GM21447 (cell line): ENCODE data around the gene ERN1.

Experiments
- ATAC-seq: cut with Tn5 transposase; IDR thresholded peaks from one replicate; pipeline ENCODE4 v1.9.1; 2021; ENCODE audit not compliant: unreplicated experiment

The ERN1 gene

DNA sequence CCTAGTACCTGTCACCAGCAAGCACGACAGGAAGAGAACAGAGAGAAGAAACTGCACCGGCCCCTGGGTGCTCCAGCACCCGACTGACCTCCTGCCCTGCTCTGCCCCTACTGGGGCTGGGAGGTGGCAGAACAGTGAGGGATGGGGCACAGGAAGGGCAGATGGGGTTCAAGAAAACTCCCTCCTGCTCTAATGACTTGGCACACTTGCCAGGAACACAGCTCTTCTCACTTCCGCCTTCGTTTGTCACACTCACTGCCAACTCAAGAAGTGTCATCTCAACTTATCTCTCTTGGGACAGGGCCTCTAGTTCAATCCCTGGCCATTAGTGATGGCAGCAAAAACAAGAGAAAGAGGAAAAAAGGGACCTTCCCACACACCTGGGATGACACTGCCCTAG lies 66.9 kb downstream of the ERN1 start:
- no peak for ATAC-seq

DNA sequence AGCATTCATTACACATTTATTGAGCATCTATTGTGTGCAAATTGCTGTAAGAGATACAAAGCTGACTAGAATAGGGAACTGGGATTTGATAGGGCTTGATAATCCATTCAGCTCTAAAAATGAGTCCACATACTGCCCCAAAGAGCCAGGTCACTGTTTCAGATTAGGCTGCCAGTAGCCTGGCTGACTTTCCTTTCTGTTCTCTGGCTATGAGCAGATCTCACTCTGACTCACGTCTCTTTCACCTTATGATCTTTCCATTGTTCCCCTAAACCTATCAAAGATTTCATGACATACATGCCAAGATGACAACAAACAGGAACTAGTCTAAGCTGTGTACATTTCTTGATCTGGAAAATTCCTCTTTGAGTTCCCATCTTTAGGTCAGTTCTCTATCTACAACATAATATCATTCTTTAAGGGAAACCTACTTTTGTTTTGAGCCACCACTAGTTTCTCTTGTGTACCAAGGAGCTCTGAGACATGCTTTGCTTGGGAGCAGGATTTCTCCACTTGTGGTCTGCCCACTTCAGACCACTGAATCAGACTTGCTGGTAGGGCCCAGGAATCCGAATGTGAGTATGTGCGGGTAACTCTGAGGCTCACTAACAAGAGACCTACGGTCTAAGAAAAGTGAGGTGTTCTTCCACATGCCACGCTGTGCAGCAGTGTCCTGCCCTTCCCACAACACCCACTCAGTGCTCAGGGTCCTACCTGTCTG lies 68.6 kb downstream of the ERN1 start:
- no peak for ATAC-seq

DNA sequence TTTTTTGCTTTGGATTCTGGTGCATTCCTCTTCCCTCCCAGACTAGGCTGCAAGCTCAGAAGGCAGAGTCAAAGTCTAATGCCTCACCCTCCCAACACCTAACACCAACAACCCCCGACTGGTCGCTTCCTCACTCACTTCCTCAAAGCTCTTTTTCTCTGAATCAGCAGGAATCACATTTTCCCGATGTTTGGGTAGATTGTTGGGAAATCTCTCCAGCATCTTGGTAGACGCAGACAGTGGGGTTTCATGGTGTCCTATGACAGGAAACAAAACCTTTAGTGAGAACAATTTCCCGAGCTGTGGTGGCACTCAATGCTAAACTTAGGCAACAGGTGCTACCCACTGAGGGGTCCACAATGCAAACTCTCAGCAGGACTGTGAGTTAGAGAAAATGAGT lies 69.6 kb downstream of the ERN1 start:
- no peak for ATAC-seq

DNA sequence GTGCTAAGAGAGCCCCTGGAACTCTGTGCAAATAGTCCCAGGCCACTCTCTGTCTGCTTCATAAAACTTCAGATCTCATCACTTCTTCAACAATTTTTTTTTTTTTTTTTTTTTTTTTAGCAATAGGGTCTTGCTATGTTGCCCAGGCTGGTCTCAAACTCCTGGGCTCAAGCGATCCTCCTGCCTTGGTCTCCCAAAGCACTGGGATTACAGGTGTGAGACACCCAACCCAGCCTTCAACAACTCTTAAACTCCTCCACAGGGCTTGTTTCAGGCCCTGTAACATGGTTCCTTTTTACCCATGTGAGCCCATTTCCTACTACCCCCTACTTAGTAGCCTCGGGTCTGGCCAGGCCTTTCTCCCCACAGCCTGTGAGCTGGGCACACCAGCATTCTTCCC lies 70.2 kb downstream of the ERN1 start:
- ATAC-seq = no peak

DNA sequence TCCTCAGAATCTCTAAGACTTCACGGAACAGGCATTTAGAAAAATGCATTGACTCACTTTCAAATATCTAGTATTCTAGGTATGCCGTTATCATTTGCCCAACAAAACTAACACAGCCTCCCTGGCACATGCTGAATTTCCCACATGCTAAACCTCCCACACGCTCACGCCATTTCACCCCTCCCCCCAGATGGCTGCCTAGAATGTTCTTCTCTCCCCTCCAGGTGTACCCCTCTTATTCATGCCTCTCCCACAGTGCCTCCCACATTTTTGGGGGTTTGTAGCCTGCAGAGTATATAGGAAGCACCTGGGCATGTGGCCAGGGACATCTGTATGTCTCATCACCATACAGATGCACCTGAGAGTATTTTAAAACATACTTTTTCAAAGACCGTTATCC lies 71.3 kb downstream of the ERN1 start:
- no peak for ATAC-seq

DNA sequence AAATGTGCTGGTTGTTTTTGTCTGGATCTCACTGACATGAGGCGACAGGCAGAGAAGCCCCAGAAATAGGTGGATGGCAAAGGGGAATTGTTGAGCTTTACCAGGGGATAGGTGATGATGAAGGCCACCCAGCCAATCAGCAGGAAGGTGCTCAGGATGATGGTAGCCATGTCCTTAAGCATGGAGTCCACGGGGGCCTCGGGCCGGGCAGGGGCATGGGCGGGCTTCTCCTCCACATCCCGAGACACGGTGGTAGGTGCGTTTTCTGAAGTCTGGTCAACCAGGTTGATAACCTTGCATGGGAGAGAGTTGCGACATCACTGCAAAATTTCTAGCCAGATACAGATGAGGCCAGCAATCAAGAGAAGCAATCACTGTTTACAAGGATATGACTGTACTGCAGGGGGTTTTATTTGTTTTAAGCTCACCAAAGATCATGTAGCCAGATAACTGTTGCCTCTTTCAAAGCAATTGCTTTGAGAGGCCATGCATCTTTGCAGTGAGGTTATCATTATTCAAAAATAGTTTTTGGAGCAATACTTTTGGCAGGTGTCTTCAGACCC lies 72.2 kb downstream of the ERN1 start:
- no peak for ATAC-seq

DNA sequence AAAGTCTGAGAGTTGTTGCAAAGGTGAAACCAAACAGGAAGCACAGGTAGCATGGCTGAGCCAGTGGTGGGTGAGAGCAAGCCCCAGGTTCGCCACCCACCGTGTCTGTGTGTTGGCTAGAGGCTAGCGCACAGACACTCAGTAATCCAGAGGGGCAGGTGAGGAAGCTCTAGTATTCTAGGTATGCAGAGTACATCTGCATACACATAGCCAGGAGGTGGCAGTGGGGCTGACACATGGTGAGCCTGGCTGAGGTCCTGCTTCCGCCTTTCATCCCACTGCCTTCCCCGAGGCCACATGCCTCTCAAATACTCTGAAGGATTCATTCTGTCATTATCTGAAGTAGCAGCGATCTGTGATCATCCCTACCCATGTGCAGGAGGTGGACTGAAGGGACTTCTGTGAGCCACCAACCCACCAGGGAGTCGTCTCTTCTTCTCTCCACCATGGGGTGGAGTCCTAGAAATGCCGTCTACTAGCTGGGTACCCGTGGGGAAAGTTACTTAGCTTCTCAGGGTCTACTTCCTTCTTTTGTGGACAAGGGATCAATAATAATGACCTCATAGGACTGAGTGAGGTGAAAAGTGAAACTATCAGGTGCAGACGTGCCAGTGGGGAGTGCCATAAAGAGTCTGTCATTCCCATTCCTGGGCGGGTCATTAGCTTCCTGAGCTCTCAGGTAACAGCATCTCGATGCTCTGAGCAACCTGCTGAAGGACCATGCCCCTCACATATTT lies 73.5 kb downstream of the ERN1 start:
- peak; percentile 74 for ATAC-seq

DNA sequence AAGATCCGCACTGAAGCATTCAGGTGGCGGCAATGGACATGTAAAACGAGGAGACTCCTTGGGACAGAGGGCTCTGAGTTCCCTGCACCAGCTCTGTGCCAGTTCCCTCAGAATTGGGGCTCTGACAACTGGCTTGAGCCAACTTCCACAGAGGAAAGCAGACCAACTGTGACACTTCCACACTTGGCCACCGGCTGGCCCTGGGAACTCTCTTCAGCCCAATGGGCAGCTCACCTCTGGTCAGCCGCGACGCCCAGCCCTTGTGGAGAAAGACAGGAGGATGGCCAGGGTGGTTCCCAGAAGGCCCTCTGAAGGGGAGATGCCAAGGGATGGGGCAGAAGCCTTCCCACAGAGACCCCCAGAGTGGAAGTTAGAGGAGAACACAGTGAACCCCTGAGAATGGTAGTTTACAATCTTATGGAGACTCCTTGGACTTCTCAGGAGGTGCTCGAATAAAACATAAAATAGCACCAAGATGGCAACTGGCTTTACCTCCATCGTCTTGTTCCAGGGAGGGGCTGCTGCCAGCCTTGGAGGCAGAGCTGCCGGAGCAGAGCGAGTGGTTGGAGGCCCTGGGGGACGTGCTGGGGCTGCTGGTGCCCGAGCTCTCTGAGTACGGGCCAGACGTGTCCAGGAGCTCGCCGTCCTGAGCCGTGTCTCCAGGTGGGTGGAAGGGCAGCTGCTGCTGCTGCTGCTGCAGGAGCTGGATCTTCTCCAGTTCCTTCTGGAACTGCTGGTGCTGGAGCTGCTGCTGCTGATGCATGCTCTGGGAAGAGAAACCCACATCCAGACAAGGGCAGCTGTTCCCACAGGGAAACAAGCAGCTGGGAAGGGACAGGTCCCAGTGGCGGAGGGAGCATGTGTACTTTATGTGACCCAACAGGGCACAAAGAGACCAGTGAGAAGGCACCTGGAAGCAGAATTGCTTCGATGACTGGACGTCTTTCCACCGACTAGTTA lies 74.5 kb downstream of the ERN1 start:
- ATAC-seq = no peak

DNA sequence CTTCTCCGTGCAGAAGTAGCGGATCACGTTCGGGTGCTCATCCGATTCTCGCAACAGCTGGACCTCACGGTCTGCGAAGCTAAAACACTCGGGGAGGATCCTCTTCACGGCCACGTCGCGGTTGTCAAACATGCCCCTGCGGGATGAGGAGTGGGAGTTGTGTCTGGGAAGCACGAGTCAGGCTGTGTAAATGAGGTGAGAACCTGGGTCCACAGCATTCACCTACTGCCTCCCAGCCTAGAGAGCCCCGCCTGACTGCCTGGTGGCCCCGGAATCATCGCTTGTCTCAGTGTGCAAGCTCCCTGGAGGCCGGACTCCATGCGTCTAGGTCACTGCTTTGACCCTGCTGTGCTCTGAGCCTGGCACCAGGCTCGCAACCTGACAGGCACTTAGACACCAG lies 75.6 kb downstream of the ERN1 start:
- ATAC-seq = no peak

DNA sequence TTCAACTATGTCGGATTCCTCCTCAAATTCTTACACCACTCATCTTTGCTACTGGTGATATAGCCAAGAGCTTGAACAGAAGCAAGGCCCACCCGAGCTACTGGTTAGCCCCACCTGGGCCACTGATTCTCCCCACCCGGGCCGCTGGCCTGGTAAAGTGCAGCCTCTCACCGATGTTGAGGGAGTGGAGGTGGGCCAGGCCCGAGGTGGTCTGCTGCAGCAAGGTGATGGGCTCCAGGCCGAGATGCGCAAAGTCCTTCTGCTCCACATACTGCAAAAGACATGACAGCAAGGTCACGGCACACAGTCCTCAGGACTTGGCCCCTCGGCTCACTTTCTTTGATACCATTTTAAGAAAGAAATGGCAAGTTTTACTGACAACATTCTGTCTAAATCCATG lies 76.8 kb downstream of the ERN1 start:
- ATAC-seq = no peak

DNA sequence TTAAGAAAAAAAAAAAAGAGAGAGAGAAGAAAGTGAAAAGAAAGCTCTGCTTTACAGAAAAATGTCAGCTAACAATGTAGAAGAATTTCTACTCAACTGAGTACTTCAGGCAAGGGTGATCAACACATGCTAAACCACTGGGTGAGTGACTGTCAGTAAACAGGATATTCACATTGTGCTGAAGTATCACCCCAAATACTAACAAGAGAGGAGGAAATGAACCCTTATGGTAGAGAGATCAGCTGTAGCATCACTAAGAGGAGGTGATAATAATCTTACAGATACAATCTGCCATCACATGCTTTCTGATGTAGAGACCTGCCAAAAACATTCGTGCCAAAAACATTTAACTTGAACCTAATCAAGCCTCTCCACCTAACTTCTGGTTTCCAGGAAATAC lies 78.8 kb downstream of the ERN1 start:
- ATAC-seq = no peak

DNA sequence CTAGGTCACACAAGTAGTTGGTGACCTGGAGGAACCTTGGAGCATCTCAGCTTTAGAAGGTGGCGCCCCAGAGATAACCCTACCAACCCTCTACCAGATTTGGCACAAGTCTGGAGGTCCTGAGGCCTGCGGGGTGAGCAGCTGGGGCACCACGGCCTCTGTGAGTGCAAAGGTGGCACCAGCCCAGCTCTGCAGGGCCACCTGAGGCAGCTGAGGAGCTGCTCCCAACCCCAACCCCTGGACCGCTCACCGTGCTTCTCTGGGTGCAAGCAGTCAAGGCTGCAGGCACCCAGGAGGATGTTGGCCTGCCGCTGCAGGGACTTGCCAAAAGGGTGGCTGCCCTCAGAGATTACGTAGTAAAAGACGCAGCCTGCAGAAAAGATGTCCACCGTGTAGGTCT lies 81.1 kb downstream of the ERN1 start:
- ATAC-seq = no peak

DNA sequence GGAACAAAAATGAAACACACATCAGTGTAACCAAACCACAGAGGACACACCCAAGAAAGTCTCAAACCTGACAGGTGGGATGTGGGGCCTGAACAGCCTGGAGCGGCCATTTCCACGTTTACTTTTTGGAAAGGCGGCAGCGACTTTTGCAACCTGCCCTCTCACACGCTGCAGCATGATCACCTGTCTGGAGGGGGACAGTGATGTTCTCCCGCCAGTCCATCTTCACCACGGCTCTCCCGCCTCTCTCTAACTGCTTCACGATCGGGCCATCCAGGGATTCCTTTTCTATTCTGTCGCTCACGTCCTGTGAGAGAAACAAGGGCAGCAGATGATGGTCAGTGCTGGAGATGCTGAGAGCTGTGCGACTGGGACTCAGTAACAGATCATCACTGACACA lies 84.8 kb downstream of the ERN1 start:
- ATAC-seq = no peak

DNA sequence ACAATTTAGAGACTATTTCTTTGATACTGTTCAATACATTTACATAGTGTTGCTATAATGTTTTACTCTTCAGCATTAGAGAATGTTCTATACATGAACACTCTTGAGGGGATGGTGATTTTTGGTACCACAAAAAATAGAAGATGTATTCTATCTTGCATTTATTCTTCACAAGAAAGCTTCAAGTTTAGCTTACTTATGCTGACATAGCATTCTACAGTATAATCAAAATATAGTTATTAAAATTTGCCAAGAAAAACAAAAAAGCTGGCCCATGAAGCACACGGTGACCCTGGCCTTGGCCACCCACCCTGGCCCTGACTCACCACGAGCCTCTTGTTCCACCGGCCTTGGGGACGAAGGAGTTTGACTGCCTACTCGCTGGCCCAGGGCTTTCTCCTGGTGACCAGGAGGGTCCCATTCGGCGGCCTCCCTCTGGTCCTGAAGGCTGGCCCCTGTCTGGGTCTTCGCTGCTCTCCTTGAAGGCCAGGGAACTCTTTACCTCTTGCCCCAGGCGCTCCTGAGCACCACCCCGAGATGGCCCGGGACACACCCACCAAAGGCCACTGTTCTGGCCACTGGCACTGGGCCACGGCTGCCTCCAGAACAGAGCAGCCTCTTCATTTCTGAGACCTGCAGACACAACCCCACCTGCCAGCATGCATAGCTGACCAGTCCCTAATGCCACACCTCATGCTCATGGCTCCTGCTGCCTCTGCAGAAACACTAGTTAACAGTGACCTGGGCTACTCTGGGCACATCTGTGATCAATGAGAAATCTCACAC lies 87.1 kb downstream of the ERN1 start:
- no peak for ATAC-seq

DNA sequence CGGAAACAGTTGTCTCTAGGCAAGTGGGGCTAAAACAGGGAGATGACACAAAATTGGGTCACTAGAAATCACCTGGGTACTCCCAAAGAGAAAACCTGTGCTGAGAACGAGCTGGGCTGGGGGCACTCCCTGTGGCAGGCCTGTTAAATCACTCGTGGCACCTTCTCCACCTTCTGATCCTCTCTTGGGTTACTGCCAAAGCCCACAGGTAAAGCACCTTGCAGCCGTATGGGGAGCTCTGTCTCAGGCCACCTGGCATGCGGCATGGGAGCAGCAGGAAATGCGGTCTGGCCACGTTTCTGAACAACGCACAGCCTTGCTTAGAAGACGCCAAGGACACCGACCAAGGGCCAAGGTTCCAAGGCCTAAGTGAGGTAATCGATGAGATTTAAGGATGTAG lies 88.0 kb downstream of the ERN1 start:
- ATAC-seq = no peak

DNA sequence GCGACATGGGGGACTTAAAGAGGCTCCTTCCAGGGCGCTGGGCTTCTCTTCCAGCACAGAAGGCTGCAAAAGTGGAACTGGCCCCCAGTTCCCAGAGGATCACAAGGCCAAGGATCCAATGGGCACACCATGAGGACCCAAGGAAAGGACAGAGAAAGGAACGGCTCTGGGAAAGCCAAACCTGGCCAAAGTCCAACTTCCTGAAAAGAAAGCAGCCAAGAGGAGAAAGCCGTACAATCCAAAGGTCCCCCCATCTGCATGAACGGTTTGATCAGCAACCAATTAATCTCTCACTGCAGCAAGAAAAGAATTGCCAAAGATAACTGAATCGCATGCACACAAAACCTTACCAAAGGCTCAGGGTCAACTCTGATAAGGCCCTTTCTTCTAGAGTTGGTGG lies 89.7 kb downstream of the ERN1 start:
- no peak for ATAC-seq

DNA sequence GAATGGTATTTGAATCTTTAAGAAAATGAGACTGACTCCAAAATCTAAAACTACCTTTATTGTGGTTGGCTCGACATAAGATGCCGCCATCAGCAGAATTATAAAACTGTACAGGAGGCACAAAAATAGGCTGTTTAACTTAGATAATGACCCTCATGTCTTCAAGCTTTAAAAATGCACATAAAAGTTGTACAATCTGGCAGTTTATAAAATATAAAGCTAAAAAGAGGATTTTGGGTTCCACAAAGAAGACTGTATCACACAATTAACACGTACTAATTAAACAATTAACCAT lies 90.9 kb downstream of the ERN1 start:
- ATAC-seq = no peak

DNA sequence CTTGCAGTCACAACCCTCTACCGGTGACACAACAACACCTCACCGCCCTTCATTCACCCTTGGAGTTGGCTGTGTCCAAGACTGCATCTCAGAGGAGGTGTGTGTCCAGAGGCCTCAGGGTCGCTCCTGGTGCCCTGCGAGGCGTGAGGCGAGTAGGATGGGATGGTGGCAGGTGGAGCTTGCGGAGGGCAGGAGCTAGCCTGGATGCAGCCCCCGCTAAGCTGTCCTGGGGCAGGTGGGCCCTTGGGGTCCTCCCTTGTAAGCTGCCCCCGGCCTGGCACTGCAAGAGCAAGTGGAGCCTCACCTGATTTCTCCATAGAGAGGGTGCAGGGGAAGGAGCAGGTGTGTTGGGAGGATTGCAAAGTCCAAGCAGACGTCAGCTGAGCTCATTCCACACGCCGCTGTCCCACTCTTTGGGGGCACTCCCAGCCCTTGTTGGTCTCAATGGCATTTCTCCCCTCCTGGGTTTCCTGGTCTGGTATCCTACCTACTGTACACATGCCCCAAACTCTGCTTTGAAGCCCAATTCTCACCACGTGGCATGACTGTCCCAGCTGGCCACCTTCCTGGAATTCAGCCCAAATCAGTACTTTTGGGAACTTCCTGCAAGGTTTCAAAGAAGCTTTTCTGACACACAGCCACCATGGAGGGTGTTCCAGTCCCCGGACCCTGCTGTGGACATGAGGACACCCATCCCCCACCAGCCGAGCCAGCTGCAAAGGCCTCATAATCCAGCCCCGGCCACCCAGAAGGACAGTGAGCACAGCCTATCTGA lies 91.4 kb downstream of the ERN1 start:
- ATAC-seq = no peak

DNA sequence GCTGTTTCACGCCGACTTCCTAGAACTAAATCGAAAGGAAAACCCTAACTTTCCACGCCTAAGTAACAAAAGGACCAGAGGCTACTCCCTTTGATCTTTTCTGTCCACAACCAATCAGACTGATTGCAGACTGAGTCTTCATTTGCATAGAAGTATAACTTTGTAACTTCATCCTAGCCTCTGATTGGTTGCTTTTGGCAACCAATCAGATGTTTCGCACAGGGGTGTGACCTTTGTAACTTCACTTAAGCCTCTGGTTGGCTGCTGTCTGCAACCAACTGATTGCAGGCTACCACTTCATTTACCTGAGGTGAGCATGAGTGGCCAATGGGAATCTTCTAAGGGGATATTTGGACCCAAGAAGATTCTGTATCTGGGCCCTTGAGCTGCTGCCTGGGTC lies 92.1 kb downstream of the ERN1 start:
- no peak for ATAC-seq

DNA sequence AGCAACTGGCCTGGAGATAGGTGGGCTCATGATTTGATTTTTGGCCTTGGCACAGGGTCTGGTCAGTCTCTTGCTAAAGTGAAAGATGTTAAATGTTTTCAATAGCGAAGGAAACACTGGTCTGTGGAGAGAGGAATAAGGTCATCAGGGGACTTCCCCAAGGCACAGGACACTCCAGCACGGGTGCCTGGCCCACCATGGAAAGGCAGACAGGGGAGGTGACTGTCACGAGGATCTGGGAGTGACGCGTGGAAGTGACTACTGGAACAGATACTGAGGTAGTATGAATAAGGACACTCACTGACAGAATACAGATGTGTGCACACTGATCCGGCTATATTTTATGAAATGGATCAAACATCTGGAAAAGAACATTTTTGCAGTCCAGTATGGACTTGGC lies 92.8 kb downstream of the ERN1 start:
- no peak for ATAC-seq
